Stimulated activated CD4-positive, alpha-beta T cell treated with anti-CD3 and anti-CD28 coated beads, Interleukin-1b, Interleukin-23, amount 100 ng/mL, for 24 hours (primary cell): Measurements from ENCODE around the gene ZNF569.
"Not testable (repeated sequence)": the region's sequence is repeated elsewhere in the genome, so short reads cannot be mapped to it uniquely, and the experiment has no call there.

Source experiments
- DNase-seq, 4 experiments: peaks; one replicate each; pipeline ENCODE4 v3.0.0-alpha.2; 2020; ENCODE audit warnings: low read depth in 4 of 4, low spot score in 1 of 4

ZNF569 gene

GRCh38 chr19:37403403-37403802, 63.8 kb downstream of the ZNF569 start:
- no peak for DNase-seq

GRCh38 chr19:37401078-37401477, 66.2 kb downstream of the ZNF569 start:
- DNase-seq = no peak

GRCh38 chr19:37391399-37391798, 75.8 kb downstream of the ZNF569 start:
- DNase-seq = not testable (repeated sequence)

DNA sequence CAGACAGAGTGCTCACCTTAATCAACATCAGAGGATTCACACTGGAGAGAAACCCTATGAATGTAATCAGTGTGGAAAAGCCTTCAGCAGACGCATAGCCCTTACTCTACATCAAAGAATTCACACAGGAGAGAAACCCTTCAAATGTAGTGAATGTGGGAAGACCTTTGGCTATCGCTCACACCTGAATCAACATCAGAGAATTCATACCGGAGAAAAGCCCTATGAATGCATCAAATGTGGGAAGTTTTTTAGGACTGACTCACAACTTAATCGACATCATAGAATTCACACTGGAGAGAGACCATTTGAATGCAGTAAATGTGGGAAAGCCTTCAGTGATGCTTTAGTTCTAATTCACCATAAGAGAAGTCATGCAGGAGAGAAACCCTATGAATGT, 78.0 kb downstream of the ZNF569 start:
- no peak for DNase-seq

GRCh38 chr19:37370880-37371661, 96.2 kb downstream of the ZNF569 start, which contains the start of gene ZNF527:
Gene ZNF527 (plus strand): TSS chr19:37371099. CDS start chr19:37374199, 3,100 bp downstream.
- DNase-seq = peak; percentile 87 to 95 (median 94)

DNA sequence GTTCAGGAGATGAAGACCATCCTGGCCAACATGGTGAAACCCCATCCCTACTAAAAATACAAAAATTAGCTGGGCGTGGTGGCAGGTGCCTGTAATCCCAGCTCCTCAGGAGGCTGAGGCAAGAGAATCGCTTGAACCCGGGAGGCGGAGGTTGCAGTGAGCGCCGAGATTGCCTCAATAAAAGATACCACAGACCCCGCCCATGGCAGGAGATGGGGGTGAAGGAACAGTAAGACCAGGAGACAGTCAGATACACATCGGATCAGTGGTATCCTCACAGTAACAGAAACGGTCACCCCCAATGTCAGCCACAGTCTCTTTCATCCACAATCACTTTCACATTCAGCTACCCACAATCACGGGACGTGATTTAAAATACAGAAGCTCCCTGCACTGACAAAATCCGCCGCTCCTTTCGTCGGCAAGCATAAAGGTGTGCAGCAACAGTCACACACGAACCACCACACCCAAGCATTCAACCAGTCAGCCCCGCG, 96.8 kb downstream of the ZNF569 start:
- peak in 1 of 4 experiments; percentile 3 for DNase-seq

DNA sequence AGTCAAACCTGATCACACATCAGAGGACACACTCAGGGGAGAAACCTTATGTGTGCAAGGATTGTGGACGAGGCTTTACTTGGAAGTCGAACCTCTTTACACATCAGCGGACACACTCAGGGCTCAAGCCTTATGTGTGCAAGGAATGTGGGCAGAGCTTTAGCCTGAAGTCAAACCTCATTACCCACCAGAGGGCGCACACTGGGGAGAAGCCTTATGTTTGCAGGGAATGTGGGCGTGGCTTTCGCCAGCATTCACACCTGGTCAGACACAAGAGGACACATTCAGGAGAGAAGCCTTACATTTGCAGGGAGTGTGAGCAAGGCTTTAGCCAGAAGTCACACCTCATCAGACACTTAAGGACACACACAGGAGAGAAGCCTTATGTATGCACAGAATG, 104.5 kb downstream of the ZNF569 start:
- DNase-seq = no peak

- DNase-seq = no peak
Measured at GRCh38 chr19:37361994-37362393, 105.2 kb downstream of the ZNF569 start.
